GM12891 (cell line): ENCODE results near the gene ELK4.

Source experiments
- DNase-seq: peaks from one replicate; pipeline ENCODE4 v3.0.0; 2011; ENCODE audit warnings: low spot score; ENCODE audit not compliant: insufficient read length
- FAIRE-seq: peaks from 2 replicates; lab custom pipeline; 2011; peaks lifted over from hg19 to GRCh38; lab: Jason Lieb, UNC
- PAX5 ChIP-seq: IDR thresholded peaks from 2 replicates; pipeline ENCODE4 v1.6.1; 2011; ENCODE audit warnings: low read length, moderate library complexity, mild to moderate bottlenecking; ENCODE audit not compliant: insufficient read depth, severe bottlenecking
- POLR2A ChIP-seq: IDR thresholded peaks from 2 replicates; pipeline ENCODE4 v1.6.1; 2011; ENCODE audit warnings: low read depth, low read length, control low read depth
- POLR2AphosphoS5 ChIP-seq: IDR thresholded peaks from 2 replicates; pipeline ENCODE4 v1.6.1; 2011; ENCODE audit warnings: low read depth, low read length, control low read depth
- POU2F2 ChIP-seq: IDR thresholded peaks from 2 replicates; pipeline ENCODE4 v1.6.1; 2011; ENCODE audit warnings: low read depth, mild to moderate bottlenecking, control low read depth, low read length, moderate library complexity
- SPI1 ChIP-seq: IDR thresholded peaks from 2 replicates; pipeline ENCODE4 v1.6.1; 2011; ENCODE audit warnings: low read depth, low read length, control low read depth
- TAF1 ChIP-seq: IDR thresholded peaks from 2 replicates; pipeline ENCODE4 v1.6.1; 2011; ENCODE audit warnings: low read depth, low read length, control low read depth

Gene ELK4

DNA sequence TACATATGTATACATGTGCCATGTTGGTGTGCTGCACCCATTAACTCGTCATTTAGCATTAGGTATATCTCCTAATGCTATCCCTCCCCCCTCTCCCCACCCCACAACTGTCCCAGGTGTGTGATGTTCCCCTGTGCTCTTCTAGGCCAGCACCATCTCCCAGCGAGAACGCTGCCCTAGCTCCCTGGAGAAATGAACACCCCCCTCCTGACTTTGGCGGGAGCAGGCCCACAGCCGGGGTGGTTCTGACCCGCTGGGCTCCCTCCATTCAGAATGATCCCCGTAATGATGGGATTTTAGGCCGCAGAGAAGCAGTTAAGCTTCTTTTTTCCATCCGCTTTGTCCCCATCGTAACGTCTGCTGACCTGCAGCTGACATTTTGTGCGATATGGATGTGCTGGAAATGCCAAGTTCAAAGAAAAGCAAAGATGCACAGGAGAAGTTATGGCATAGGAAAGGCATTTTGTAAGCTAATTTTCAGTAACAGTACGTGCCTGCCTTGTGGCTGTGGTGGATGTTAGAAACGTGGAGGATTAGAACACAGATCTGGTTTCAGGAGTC is 39.3 kb downstream of the ELK4 start:
- FAIRE-seq, result no peak
- no peak for DNase-seq
- TF ChIP-seq SPI1 (no peak), POLR2AphosphoS5 (no peak), PAX5 (no peak), TAF1 (no peak), POU2F2 (no peak), POLR2A (no peak)

DNA sequence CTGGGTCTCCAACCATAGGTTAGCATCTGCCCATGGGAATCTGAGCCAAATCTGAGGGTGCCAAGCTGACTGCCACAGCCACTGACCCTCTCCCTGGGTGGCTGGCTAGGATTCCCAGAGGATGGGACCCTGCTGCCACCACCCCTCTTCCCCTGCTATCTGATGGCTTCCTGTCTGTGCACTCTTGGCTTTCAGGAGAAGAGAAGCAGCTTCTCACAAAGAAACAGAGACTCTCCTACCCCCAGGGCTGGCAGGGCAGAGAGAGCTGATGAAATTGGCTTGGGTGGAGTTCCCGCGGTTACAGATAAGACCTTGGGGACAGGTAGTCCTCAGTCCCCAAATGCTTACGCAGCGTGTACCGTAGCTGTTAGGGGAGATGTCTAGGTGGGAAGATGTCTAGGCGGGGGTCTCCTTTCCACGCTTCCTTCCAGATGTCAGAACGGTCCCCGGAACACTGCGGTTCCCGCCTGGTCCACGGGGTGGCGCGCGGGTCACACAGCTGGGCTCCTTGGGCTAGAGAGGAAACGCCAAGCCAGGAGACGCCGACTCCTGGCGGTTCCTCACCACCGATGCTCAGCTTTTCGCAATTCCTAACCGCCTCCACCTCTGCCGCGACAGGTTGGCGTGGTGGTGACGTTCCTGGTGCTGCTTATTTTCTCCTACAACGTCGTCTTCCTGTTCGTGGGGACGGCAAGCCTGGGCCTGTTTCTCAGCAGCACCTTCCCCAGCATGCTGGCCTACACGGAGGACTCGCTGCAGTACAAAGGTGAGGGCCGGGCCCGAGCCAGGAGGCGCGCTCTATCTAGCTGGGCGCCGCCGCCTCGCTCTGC is 40.1 kb downstream of the ELK4 start:
- peak; percentile 70 for FAIRE-seq
- peak; percentile 61 for DNase-seq
- TF ChIP-seq POLR2AphosphoS5 (peak; percentile 42; the same call in 1 of the 2 replicates), PAX5 (peak; percentile 15), TAF1 (no peak), POLR2A (no peak), POU2F2 (peak; percentile 67; the same call in 1 of the 2 replicates), SPI1 (peak; percentile 54)

- FAIRE-seq (no peak), DNase-seq (no peak)
- TF ChIP-seq PAX5, result no peak
Measured at GRCh38 chr1:205590777-205591513, 40.9 kb downstream of the ELK4 start.

DNA sequence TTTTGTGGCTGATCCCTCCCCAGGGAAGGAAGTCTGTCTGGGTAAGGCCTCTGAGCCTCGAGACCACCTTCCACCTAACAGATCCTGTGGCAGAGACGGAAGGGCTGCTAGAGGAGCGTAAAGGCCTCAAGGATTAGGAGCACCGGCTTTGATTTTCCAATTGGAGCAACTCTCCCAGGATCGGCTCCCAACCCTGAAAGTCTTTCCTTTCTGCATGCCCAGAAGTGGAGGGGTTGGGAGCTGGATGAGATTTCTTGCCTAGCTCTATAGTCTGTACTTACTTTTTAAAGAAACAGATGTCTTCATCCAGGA is 41.4 kb downstream of the ELK4 start:
- FAIRE-seq (no peak), DNase-seq (no peak)
- TF ChIP-seq POLR2A, result no peak
- no peak for TF ChIP-seq POLR2AphosphoS5
- TF ChIP-seq SPI1, result no peak
- TF ChIP-seq PAX5, result no peak
- no peak for TF ChIP-seq POU2F2
- TF ChIP-seq TAF1, result no peak

- DNase-seq, result no peak
- TF ChIP-seq POU2F2, result no peak
- TF ChIP-seq TAF1, result no peak
- no peak for TF ChIP-seq POLR2AphosphoS5
- TF ChIP-seq SPI1, result no peak
- TF ChIP-seq POLR2A, result no peak
- TF ChIP-seq PAX5, result no peak
Measured at GRCh38 chr1:205589618-205590456, 42.0 kb downstream of the ELK4 start.

DNA sequence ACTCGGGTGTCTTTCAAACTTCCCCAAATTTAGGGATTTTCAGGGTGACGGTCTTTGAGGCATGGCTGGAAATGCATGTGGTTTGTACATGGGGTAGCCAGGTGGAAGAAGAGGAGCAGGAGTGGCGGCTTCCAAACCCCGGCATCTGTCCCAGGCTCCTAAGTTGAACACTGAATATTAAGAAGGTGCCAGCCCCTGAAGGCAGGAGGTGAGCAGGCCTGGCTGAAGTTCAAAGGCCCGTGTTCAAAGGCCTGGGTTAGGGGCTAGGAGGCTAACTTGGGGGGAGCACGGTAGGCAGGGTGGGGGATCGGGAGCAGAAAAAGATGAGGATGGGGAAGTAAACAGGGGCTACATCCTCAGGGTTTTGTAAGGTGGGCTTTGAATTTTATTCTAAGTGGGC is 42.8 kb downstream of the ELK4 start:
- no peak for DNase-seq
- FAIRE-seq, result no peak
- TF ChIP-seq POLR2AphosphoS5 (no peak), POLR2A (no peak), PAX5 (no peak), SPI1 (no peak), POU2F2 (no peak), TAF1 (no peak)

More at GRCh38 chr1:205589618-205590456, 42.0 kb downstream of the ELK4 start:
- no peak for FAIRE-seq

DNA sequence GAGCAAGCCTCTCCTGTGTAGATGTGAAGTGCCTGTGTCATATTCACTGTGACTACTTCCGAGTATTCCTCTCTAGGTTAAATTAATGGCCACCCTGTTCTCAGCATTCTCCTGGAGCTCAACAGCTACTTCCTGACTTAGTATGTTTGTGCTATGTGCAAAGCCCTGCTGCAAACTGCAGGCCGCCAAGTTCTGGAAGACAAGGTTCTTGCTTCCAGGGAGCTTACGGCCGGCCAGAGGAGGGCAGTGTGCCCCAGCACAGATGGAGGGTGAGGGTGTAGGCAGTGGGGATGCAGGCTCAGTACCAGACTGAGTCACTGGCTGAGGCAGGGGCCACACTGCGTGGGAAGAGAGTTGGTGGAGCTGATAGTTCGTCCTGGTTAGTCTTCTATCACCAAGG is 43.2 kb downstream of the ELK4 start:
- no peak for FAIRE-seq
- TF ChIP-seq POLR2AphosphoS5 (no peak), PAX5 (no peak), POU2F2 (no peak), TAF1 (no peak), POLR2A (no peak), SPI1 (no peak)
- DNase-seq, result no peak

DNA sequence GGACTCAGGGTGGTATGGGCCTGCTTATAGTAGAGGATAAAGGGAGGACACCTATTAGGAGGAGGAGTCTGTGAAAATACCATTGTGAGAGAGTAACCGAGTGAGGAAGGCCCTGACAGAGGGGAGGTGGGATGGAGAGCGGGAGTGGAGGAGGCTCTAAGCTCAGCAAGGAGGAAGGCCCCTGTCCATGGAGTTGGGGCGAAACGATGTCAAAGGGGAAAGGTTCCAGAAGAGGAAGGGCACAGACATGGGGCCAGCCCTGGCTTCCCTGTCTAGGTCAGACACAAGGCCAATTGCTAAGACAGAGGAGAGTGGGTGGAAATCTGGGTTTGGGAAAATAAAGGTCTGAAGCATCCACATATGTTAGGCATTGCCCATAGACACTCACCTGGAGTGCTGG is 44.2 kb downstream of the ELK4 start:
- FAIRE-seq (no peak), DNase-seq (no peak)
- TF ChIP-seq PAX5 (no peak), TAF1 (no peak), POU2F2 (no peak), SPI1 (no peak), POLR2AphosphoS5 (no peak), POLR2A (no peak)
